K562 (cell line): ENCODE results near the gene GGNBP2. TPM values are rescaled to one million over a fixed set of nuclear protein-coding genes. Genes with fewer than 3 reads are reported as not detected.

Experiments used
- ATAC-seq: fragments of 200-7000 bp; cut with Tn5 transposase; 3 replicates; pipeline ENCODE4 v1.9.1; 2020; ENCODE audit warnings: moderate library complexity
- BruUV-seq: library from RNA; stranded (reverse); fragments of 400-500 nt; replicated peaks from 2 replicates; lab custom pipeline; 2021; lab: Mats Ljungman, UMichigan
- CTCF ChIA-PET: fragments of 300-600 bp; formaldehyde crosslinking; extraction: SDS; loops from one replicate; lab custom pipeline; 2021; ENCODE audit warnings: low intra/inter-chr PET ratio; lab: Yijun Ruan, JAX
- POLR2A ChIA-PET: fragments of 300-600, 350-650 bp; sonication (Branson Sonifier 250); formaldehyde crosslinking; extraction: SDS; loops from one replicate; lab custom pipeline; 2021; ENCODE audit warnings: antibody characterized with exemption, inconsistent platforms; lab: Yijun Ruan, JAX
- DNase-seq, 4 experiments: peaks; one replicate each; pipeline versions ENCODE4 v3.0.0 to v3.0.0-alpha.2; 2011 to 2018; ENCODE audit warnings: low spot score in 3 of 4, mixed read lengths in 3 of 4; ENCODE audit errors: extremely low read depth in 1 of 4
- FAIRE-seq: peaks from 2 replicates; lab custom pipeline; 2011; peaks lifted over from hg19 to GRCh38; lab: Jason Lieb, UNC
- H2AFZ ChIP-seq: 2 replicates; pipeline ENCODE4 v1.6.0; 2011; ENCODE audit warnings: low read depth, low read length, control low read depth, inconsistent platforms
- H3K27ac ChIP-seq: fragments of 200-600 bp; 3 replicates; pipeline ENCODE4 v1.8.0; 2011; ENCODE audit warnings: low read depth, mild to moderate bottlenecking, control low read depth, inconsistent platforms, low read length, moderate library complexity, mixed read lengths; ENCODE audit errors: extremely low read depth
- H3K27me3 ChIP-seq, 2 experiments: fragments of 300-600 bp in 1 of 2; 2 replicates in 1 of 2; 3 replicates in 1 of 2; pipeline versions ENCODE4 v1.6.0 to v1.8.0; 2011; ENCODE audit warnings: inconsistent platforms in 2 of 2, low read length in 2 of 2, mild to moderate bottlenecking in 1 of 2, mixed read lengths in 1 of 2, moderate library complexity in 1 of 2; ENCODE audit not compliant: control insufficient read depth in 2 of 2, insufficient read depth in 2 of 2
- H3K36me3 ChIP-seq: fragments of 300-600 bp; 3 replicates; pipeline ENCODE4 v1.8.0; 2011; ENCODE audit warnings: mild to moderate bottlenecking, low read length, inconsistent platforms; ENCODE audit not compliant: control insufficient read depth, insufficient read depth
- H3K4me1 ChIP-seq, 2 experiments: fragments of 200-600 bp in 1 of 2; replicated peaks in 1 of 2; 2 replicates in 1 of 2; 3 replicates in 1 of 2; pipeline versions ENCODE4 v1.5.1 to v1.8.0; 2011; ENCODE audit warnings: inconsistent platforms in 2 of 2, low read length in 2 of 2, mild to moderate bottlenecking in 1 of 2, mixed read lengths in 1 of 2, moderate library complexity in 1 of 2; ENCODE audit not compliant: control insufficient read depth in 2 of 2, insufficient read depth in 2 of 2
- H3K4me2 ChIP-seq: 2 replicates; pipeline ENCODE4 v1.6.1; 2011; ENCODE audit warnings: low read length, control low read depth, inconsistent platforms, mixed read lengths; ENCODE audit not compliant: insufficient read depth
- H3K4me3 ChIP-seq: fragments of 200-600 bp; sonication (generic), shearing (Covaris generic); 2 replicates; pipeline ENCODE4 v1.5.1; 2016; ENCODE audit warnings: control low read depth, inconsistent platforms
- H3K79me2 ChIP-seq: fragments of 200-600 bp; 3 replicates; pipeline ENCODE4 v1.8.0; 2011; ENCODE audit warnings: low read length, inconsistent platforms; ENCODE audit not compliant: control insufficient read depth, insufficient read depth
- H3K9ac ChIP-seq, 2 experiments: 2 replicates each; pipeline versions ENCODE4 v1.6.0 to v1.6.1; 2011; ENCODE audit warnings: low read depth in 2 of 2, low read length in 2 of 2, control low read depth in 1 of 2, inconsistent platforms in 1 of 2, mild to moderate bottlenecking in 1 of 2, mixed read lengths in 1 of 2; ENCODE audit not compliant: insufficient read depth in 1 of 2
- H3K9me1 ChIP-seq: one replicate; pipeline ENCODE4 v1.6.0; 2011; ENCODE audit warnings: inconsistent platforms, mild to moderate bottlenecking, low read length, moderate library complexity; ENCODE audit not compliant: control insufficient read depth, insufficient read depth
- H3K9me3 ChIP-seq: replicated peaks from 2 replicates; pipeline ENCODE4 v1.5.1; 2011; ENCODE audit warnings: low read depth, low read length, inconsistent platforms; ENCODE audit not compliant: control insufficient read depth, insufficient read depth
- H4K20me1 ChIP-seq: replicated peaks from 2 replicates; pipeline ENCODE4 v1.6.1; 2011; ENCODE audit warnings: low read length, inconsistent platforms, mixed read lengths; ENCODE audit not compliant: control insufficient read depth, insufficient read depth
- BRF1 ChIP-seq: IDR thresholded peaks from 3 replicates; pipeline ENCODE4 v1.6.1; 2011; ENCODE audit warnings: borderline replicate concordance, mild to moderate bottlenecking; ENCODE audit not compliant: insufficient read length; ENCODE audit errors: extremely low read depth
- HNRNPH1 ChIP-seq: fragments of 200-400 bp; formaldehyde crosslinking; optimal IDR thresholded peaks from 2 replicates; pipeline ENCODE3; 2017; ENCODE audit warnings: low read depth, mild to moderate bottlenecking, low read length, moderate library complexity
- KDM5B ChIP-seq: fragments of 200-600 bp; sonication (generic); IDR thresholded peaks from 2 replicates; pipeline ENCODE4 v1.6.1; 2012; ENCODE audit warnings: low read depth, mild to moderate bottlenecking, moderate library complexity, low read length, control low read depth, inconsistent platforms; ENCODE audit not compliant: insufficient replicate concordance
- RFX1 ChIP-seq: fragments of 450-650 bp; IDR thresholded peaks from 2 replicates; pipeline ENCODE4 v1.6.1; 2016; ENCODE audit warnings: mild to moderate bottlenecking, moderate library complexity
- ZNF696 ChIP-seq: fragments of 250-450 bp; sonication (Bioruptor Pico); conservative IDR thresholded peaks from 2 replicates; pipeline ENCODE4 v1.4.0; 2020; ENCODE audit warnings: mild to moderate bottlenecking, moderate library complexity
- WGBS: fragments of 100-300 bp; shearing (Covaris generic); methylation state at CpG from one replicate; pipeline ENCODE4 v1.1.6; 2016; ENCODE audit warnings: low coverage, mixed read lengths; ENCODE audit not compliant: insufficient coverage; ENCODE audit errors: missing lambda C conversion rate; 5-methylcytosine and 5-hydroxymethylcytosine counted together
- in situ Hi-C: fragments of 300-500 bp; cut with MboI; formaldehyde crosslinking; loops from 4 replicates; pipeline ENCODE4 v1.15.0; 2018; ENCODE audit warnings: inconsistent platforms, mixed read lengths
- intact Hi-C: fragments of 100-400 bp; cut with micrococcal nuclease; formaldehyde crosslinking; loops from 2 replicates; pipeline ENCODE4 v1.14.2; 2022
- polyA plus RNA-seq, 8 experiments: library from polyadenylated mRNA; depleted of rRNA in 4 of 8; stranded (reverse) in 5 of 8; unstranded in 3 of 8; fragments of >200 nt; fragmentation: Nextera tagmentation in 2 of 8; fragmentation: Illumina TruSeq in 1 of 8; extraction: Ambion mirVana in 2 of 8; extraction: Trizol in 1 of 8; gene quantifications; 2 replicates each; pipeline versions ENCODE4 v1.2.1 to v1.2.3, GENCODE V29; 2011 to 2014; ENCODE audit warnings: inconsistent platforms in 1 of 8, missing spikeins in 1 of 8
- total RNA-seq, 7 experiments: library from RNA; depleted of rRNA in 6 of 7; stranded (reverse); fragments of >200 nt in 6 of 7; fragmentation: Illumina TruSeq in 2 of 7; extraction: Trizol in 2 of 7; gene quantifications; 2 replicates each; pipeline versions ENCODE4 v1.2.1 to v1.2.3, GENCODE V29; 2011 to 2021; ENCODE audit warnings: low replicate concordance in 1 of 7
- TF ChIP-seq, protein P1 (sequence below): fragments of 450-650 bp; IDR thresholded peaks from 2 replicates; pipeline ENCODE4 v1.6.1; 2016; ENCODE audit warnings: borderline replicate concordance

The GGNBP2 gene
- total and polyA plus RNA-seq, 9 of the 15 experiments (the other 6 are each of a cell fraction or from before 2014, with no cell fraction given), result 35.7 to 96.6 (median 64.1) TPM

- no peaks in the 10 kb centered on the region for H3K36me3 ChIP-seq
- CTCF ChIA-PET, result no interaction called here
- DNase-seq, result no peak
- intact Hi-C loops, result loop anchor here (5.0 to 10.0 kb wide), 3 partner anchors 130 to 588 kb away; no protein-coding TSS in a partner anchor
- no peaks in the 10 kb centered on the region for H3K9me1 ChIP-seq
- no peak overlapping the region for H2AFZ ChIP-seq
- POLR2A ChIA-PET, result no interaction called here
- H3K27ac ChIP-seq, result no peak overlapping the region
- no peak overlapping the region for H3K4me3 ChIP-seq
- TF ChIP-seq RFX1 (peak; percentile 72), HNRNPH1 (no peak), ZNF696 (no peak), KDM5B (no peak), BRF1 (no peak)
- TF ChIP-seq, protein P1, sequence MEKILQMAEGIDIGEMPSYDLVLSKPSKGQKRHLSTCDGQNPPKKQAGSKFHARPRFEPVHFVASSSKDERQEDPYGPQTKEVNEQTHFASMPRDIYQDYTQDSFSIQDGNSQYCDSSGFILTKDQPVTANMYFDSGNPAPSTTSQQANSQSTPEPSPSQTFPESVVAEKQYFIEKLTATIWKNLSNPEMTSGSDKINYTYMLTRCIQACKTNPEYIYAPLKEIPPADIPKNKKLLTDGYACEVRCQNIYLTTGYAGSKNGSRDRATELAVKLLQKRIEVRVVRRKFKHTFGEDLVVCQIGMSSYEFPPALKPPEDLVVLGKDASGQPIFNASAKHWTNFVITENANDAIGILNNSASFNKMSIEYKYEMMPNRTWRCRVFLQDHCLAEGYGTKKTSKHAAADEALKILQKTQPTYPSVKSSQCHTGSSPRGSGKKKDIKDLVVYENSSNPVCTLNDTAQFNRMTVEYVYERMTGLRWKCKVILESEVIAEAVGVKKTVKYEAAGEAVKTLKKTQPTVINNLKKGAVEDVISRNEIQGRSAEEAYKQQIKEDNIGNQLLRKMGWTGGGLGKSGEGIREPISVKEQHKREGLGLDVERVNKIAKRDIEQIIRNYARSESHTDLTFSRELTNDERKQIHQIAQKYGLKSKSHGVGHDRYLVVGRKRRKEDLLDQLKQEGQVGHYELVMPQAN, result no peak
- H3K9ac ChIP-seq, result no peak overlapping the region
- H4K20me1 ChIP-seq, result no peaks in the 10 kb centered on the region; the same call in 1 of the 2 replicates
- peaks cover 4 to 12% of the 10 kb centered on the region in 2 experiments; a peak in 3 of 5 replicates for H3K27me3 ChIP-seq
- H3K4me1 ChIP-seq, result peaks cover 0 to 9% of the 10 kb centered on the region in 2 experiments; a peak in 2 of 5 replicates
- H3K79me2 ChIP-seq, result no peaks in the 10 kb centered on the region
- no peaks in the 10 kb centered on the region for H3K9me3 ChIP-seq
- in situ Hi-C loops, result loop anchor here (10.0 kb wide), 1 partner anchor 748 kb away; the partner anchor contains the start of gene C17orf78
- no TSS peak for BruUV-seq
- WGBS, result 31% methylated on average over 12 of the region's 12 CpGs
- no peak overlapping the region for H3K4me2 ChIP-seq
- no peak for FAIRE-seq
- ATAC-seq, result no peak
Observed at GRCh38 chr17:36627101-36627500, 82.4 kb downstream of the GGNBP2 start.
